Endothelial cell of umbilical vein (primary cell): Measurements from ENCODE around the gene PVRIG. TPM values are rescaled to one million over a fixed set of nuclear protein-coding genes. Genes with fewer than 3 reads are reported as not detected.

Experiments
- BruUV-seq: library from RNA; stranded (reverse); fragments of 400-500 nt; replicated peaks from 2 replicates; lab custom pipeline; 2021; lab: Mats Ljungman, UMichigan
- CTCF ChIA-PET: fragments of 300-600, 350-600 bp; sonication (Branson Sonifier 250); formaldehyde crosslinking; loops from one replicate; lab custom pipeline; 2021; ENCODE audit warnings: antibody characterized with exemption, inconsistent platforms; lab: Charles Lee
- POLR2A ChIA-PET: fragments of 300-600, 350-600 bp; sonication (Branson Sonifier 250); formaldehyde crosslinking; loops from one replicate; lab custom pipeline; 2021; ENCODE audit warnings: antibody characterized with exemption, inconsistent platforms; lab: Charles Lee
- DNase-seq: peaks from one replicate; pipeline ENCODE4 v3.0.0-alpha.2; 2011; ENCODE audit warnings: low read depth, low spot score
- FAIRE-seq: peaks from 2 replicates; lab custom pipeline; 2011; peaks lifted over from hg19 to GRCh38; lab: Jason Lieb, UNC
- H2AFZ ChIP-seq: 2 replicates; pipeline ENCODE4 v1.6.0; 2012; ENCODE audit warnings: low read depth, low read length, control low read depth, inconsistent platforms
- H3K27ac ChIP-seq: 2 replicates; pipeline ENCODE4 v1.5.1; 2011; ENCODE audit warnings: low read depth, mild to moderate bottlenecking, control low read depth, low read length, moderate library complexity; ENCODE audit not compliant: insufficient read depth
- H3K27me3 ChIP-seq, 2 experiments: 2 replicates each; pipeline versions ENCODE4 v1.6.0 to v1.6.1; 2011; ENCODE audit warnings: low read length in 2 of 2, mixed read lengths in 1 of 2; ENCODE audit not compliant: control insufficient read depth in 2 of 2, insufficient read depth in 2 of 2
- H3K36me3 ChIP-seq, 2 experiments: 2 replicates in 1 of 2; 3 replicates in 1 of 2; pipeline ENCODE4 v1.5.1; 2011; ENCODE audit warnings: low read length in 2 of 2, mild to moderate bottlenecking in 1 of 2, moderate library complexity in 1 of 2; ENCODE audit not compliant: control insufficient read depth in 2 of 2, insufficient read depth in 2 of 2; ENCODE audit errors: extremely low read depth in 1 of 2
- H3K4me1 ChIP-seq: 3 replicates; pipeline ENCODE4 v1.5.1; 2011; ENCODE audit warnings: mild to moderate bottlenecking, low read length; ENCODE audit not compliant: control insufficient read depth, insufficient read depth; ENCODE audit errors: extremely low read depth
- H3K4me2 ChIP-seq: 2 replicates; pipeline ENCODE4 v1.6.1; 2011; ENCODE audit warnings: low read length, control low read depth, mixed read lengths; ENCODE audit not compliant: insufficient read depth
- H3K4me3 ChIP-seq, 3 experiments: fragments of 200-600 bp in 1 of 3; sonication (generic), shearing (Covaris generic) in 1 of 3; replicated peaks in 1 of 3; 2 replicates each; pipeline ENCODE4 v1.5.1; 2011 to 2016; ENCODE audit warnings: control low read depth in 3 of 3, low read length in 3 of 3, mild to moderate bottlenecking in 2 of 3, inconsistent platforms in 1 of 3, low read depth in 1 of 3, moderate library complexity in 1 of 3; ENCODE audit not compliant: insufficient read depth in 1 of 3
- H3K79me2 ChIP-seq: 2 replicates; pipeline ENCODE4 v1.6.0; 2012; ENCODE audit warnings: low read length, inconsistent platforms; ENCODE audit not compliant: control insufficient read depth, insufficient read depth
- H3K9ac ChIP-seq: replicated peaks from 2 replicates; pipeline ENCODE3; 2011; ENCODE audit warnings: low read length, control low read depth; ENCODE audit not compliant: insufficient read depth; ENCODE audit errors: extremely low read depth
- H3K9me1 ChIP-seq: replicated peaks from 3 replicates; pipeline ENCODE4 v1.6.0; 2011; ENCODE audit warnings: mild to moderate bottlenecking, low read length; ENCODE audit not compliant: control insufficient read depth, insufficient read depth; ENCODE audit errors: extremely low read depth
- H3K9me3 ChIP-seq: replicated peaks from 2 replicates; pipeline ENCODE4 v1.5.1; 2012; ENCODE audit warnings: low read length, inconsistent platforms; ENCODE audit not compliant: control insufficient read depth, insufficient read depth
- H4K20me1 ChIP-seq: replicated peaks from 2 replicates; pipeline ENCODE3; 2011; ENCODE audit warnings: mild to moderate bottlenecking, low read length; ENCODE audit not compliant: control insufficient read depth, insufficient read depth; ENCODE audit errors: extremely low read depth
- CTCF ChIP-seq, 2 donors: IDR thresholded peaks; 1 replicate in 1 of 2; 2 replicates in 1 of 2; pipeline ENCODE4 v1.5.1; 2011; ENCODE audit warnings: low read length in 2 of 2, mild to moderate bottlenecking in 2 of 2, moderate library complexity in 2 of 2, control low read depth in 1 of 2, inconsistent platforms in 1 of 2, low read depth in 1 of 2; ENCODE audit not compliant: insufficient read depth in 1 of 2; ENCODE audit errors: extremely low read depth in 1 of 2
- EZH2 ChIP-seq: IDR thresholded peaks from 2 replicates; pipeline ENCODE4 v1.6.1; 2012; ENCODE audit warnings: borderline replicate concordance, low read depth, mild to moderate bottlenecking, moderate library complexity, low read length, inconsistent platforms; ENCODE audit not compliant: severe bottlenecking
- FOS ChIP-seq: IDR thresholded peaks from 2 replicates; pipeline ENCODE4 v1.6.1; 2011; ENCODE audit warnings: mild to moderate bottlenecking, low read length, moderate library complexity, borderline replicate concordance; ENCODE audit not compliant: insufficient read depth
- GATA2 ChIP-seq: IDR thresholded peaks from 2 replicates; pipeline ENCODE4 v1.7.0; 2011; ENCODE audit warnings: low read depth, mild to moderate bottlenecking, moderate library complexity, mixed read lengths, low read length; ENCODE audit not compliant: insufficient read length, insufficient read depth
- JUN ChIP-seq: IDR thresholded peaks from 2 replicates; pipeline ENCODE4 v1.6.1; 2011; ENCODE audit warnings: borderline replicate concordance, low read depth; ENCODE audit not compliant: insufficient read length, insufficient read depth
- MAX ChIP-seq: IDR thresholded peaks from 2 replicates; pipeline ENCODE4 v1.6.1; 2011; ENCODE audit not compliant: insufficient read depth, insufficient read length
- MYC ChIP-seq: IDR thresholded peaks from one replicate; pipeline ENCODE4 v1.6.1; 2011; ENCODE audit warnings: mild to moderate bottlenecking, low read depth, low read length
- POLR2A ChIP-seq: IDR thresholded peaks from 2 replicates; pipeline ENCODE4 v1.6.1; 2012; ENCODE audit warnings: low read depth, mild to moderate bottlenecking, control low read depth, low read length
- POLR2AphosphoS5 ChIP-seq: IDR thresholded peaks from 2 replicates; pipeline ENCODE4 v1.6.1; 2012; ENCODE audit warnings: low read depth, mild to moderate bottlenecking, control low read depth, low read length, moderate library complexity; ENCODE audit not compliant: insufficient read depth
- dilution Hi-C: fragments of 300-500 bp; cut with MboI; formaldehyde crosslinking; loops from one replicate; pipeline ENCODE4 v1.15.0; 2019; ENCODE audit warnings: low sequenced_read_pairs; ENCODE audit not compliant: extremely low pct_ligation_motif_present
- intact Hi-C: fragments of 100-400 bp; cut with micrococcal nuclease; formaldehyde crosslinking; loops from one replicate; pipeline ENCODE4 v1.10.0; 2022
- polyA plus RNA-seq, 4 experiments: library from polyadenylated mRNA; depleted of rRNA in 3 of 4; stranded (reverse) in 3 of 4; unstranded in 1 of 4; fragments of >200 nt; gene quantifications; 2 replicates each; pipeline versions ENCODE4 v1.2.1 to v1.2.3, GENCODE V29; 2011 to 2012; ENCODE audit warnings: missing spikeins in 1 of 4
- total RNA-seq: library from RNA; stranded (reverse); gene quantifications from 2 replicates; pipeline ENCODE4 v1.2.3, GENCODE V29; 2021

The PVRIG gene
- total and polyA plus RNA-seq, 2 donors (not counting 3 experiments of a cell fraction or from before 2014, with no cell fraction given) = 0.80 TPM; not detected in 1

- Histone ChIP-seq H3K36me3 (no peaks in the 10 kb centered on the region), H3K27me3 (peaks cover 2 to 5% of the 10 kb centered on the region in 2 experiments), H2AFZ (no peak overlapping the region), H3K79me2 (no peaks in the 10 kb centered on the region), H3K9me1 (no peaks in the 10 kb centered on the region), H4K20me1 (no peaks in the 10 kb centered on the region), H3K4me3 (no peak overlapping the region), H3K9ac (no peak overlapping the region), H3K27ac (no peak overlapping the region), H3K4me2 (no peak overlapping the region), H3K9me3 (no peaks in the 10 kb centered on the region), H3K4me1 (no peaks in the 10 kb centered on the region)
- intact Hi-C loops (no loop called here), dilution Hi-C loops (no loop called here)
- CTCF ChIA-PET = interaction anchor here (1.7 to 3.7 kb wide), 2 partner anchors 67 to 82 kb away, joined by 5 to 79 read pairs; partner anchors contain the start of gene LAMTOR4
- POLR2A ChIA-PET = no interaction called here
- no TSS peak for BruUV-seq
- FAIRE-seq (no peak), DNase-seq (no peak)
- TF ChIP-seq POLR2AphosphoS5 (no peak), POLR2A (no peak), GATA2 (no peak), MYC (no peak), CTCF (IDR thresholded peaks at IDR 0.05; ENCODE audit: extremely low read depth in 1 of 2, insufficient read depth in 1 of 2, low read depth in 1 of 2, low read length in 2 of 2) (no peak), FOS (no peak), EZH2 (no peak), MAX (no peak), JUN (no peak)
These were observed 3.9 kb upstream of the PVRIG start for GRCh38 chr7:100215895-100216294.
